ENCODE data around the gene A3GALT2.

Gene A3GALT2

DNA sequence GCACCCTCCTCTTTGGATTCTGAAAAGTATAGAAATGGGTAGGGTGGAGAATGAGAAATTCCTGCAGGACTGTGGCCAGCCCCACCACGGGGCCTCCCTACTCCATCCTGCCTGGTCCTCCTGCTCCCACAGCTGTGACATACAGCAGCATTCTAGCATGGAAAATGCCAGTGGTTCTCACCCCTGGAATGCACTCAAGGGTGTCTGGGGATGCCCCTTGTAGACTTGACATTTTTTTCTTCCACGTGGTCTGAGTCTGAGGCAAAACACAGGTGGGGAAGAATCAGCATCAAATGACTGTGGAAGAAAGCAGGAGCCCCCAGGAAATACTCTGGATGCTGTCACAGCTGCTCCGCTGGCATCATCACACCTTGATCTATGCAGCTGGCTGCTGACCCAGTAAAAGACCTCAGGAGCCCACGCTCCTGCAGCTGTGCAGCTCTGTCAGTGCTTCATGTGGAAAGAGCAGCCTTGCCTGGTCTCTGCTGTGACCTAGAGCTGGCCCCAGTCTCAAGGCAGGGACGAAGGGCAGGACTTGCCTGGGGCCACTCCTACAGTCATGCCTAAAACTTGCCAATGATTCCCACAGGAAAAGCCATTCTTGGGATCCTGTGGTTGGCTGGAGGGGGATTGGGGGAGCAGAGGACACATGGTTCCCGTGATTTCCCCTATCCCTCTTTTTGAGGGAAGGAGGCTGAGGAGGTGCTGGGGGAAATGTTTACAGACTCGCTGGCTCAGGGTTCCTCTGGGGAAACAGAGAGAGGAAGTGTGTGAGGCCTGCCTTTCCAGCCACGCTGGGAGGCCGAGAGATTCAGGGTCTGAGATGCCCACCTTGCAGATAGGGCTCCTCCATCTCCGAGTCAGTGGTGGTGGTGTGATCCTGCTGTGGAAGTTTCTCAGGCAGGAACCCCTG is 10.8 kb upstream of the A3GALT2 start:
- DNase-seq = no peak

DNA sequence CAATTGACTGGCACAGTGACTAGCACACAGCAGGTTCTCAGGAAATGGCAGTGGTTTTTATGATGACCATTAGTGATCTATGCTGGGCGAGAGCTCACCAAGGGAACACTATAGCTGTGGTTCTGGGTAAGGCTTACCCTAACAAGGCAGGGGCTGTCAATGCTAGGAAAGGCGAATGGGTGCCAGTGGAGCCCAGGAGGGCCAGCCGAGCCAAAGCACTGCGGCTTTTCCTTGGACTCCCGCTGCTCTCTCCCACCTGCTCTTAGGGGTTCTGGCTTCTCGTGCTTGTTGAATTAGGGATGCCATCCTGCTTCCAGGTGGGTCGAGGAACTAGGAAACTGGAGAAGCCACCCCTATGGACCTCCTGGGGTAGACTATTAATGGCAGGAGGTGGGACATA is 10.0 kb upstream of the A3GALT2 start:
- no peak for DNase-seq

DNA sequence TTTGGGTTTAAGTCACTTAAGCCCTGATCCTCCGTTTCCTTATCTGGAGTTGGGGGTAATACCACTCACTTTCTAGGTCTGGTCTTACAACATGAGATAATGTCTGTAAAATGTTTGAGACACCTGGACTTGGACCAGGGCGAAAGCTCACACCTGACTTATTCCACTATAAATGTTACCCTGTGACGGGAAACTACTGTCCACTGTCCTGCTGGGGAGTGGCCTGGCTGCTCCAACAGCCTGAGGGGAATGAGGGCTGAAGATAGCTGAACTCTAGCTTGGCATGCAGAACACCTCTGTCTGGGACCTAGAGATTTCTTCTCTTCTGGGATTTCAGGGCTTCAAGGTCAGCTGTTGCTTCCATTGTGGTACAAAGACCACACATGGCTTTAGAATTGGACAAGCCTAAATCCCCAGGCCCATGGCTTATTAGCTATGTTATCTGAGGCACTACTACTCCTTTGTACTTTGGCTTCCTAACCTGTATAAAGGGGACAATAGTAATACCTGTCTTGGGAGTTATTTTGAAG is 9.5 kb upstream of the A3GALT2 start:
- no peak for DNase-seq

DNA sequence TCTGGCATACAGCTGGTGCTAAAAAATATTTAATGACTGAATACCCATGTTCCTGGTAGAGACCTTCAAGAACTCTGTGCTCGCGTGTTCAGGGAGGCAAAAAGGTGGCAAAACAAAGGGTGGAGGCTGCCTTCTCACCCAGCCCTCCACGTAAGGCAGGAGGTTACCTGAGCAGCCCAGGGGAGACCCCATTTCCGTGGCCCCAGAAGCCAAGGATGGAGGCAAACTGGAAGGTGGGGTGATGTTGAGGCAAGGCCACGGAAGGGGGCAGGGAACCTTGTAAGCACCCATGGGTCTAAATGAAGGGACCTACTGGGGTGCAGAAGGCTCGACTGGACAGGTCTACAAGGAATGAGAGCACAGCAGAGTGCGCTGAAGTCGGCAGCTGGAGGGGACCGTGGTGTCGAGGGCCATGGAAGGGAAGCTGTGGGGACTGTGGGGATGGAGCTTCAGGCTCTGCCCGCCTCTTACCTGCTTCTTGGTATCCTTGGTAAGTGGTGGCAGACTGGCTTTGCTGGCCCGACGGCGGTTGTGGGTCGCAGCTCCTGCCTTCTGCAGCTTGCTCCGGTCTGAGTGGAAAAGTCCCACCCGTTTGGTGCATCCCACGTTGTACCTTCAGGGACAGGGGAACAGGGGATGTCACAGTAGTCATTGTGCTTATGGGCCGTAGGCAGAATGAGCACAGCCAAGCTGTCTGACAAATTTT is 8.9 kb upstream of the A3GALT2 start:
- no peak for DNase-seq

DNA sequence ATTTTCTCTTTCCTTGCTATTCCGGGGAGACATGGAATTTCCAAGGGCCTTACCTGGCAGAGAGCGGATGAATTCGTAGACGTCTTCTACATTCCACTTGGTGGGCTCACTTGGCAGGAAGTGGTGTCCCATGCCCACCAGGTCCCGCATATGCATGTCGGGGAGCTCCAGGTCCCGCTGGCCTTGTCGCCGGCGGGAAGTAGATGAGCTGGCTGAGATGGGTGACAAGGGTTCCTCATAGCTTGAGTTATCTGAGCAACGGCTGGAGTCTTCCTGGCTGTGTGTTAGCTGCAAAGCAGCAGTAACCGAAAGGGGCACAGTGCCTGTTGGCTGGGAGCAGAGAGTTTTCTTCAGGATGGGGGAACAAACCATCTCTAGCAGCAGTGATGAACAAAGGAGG is 7.9 kb upstream of the A3GALT2 start:
- no peak for DNase-seq

DNA sequence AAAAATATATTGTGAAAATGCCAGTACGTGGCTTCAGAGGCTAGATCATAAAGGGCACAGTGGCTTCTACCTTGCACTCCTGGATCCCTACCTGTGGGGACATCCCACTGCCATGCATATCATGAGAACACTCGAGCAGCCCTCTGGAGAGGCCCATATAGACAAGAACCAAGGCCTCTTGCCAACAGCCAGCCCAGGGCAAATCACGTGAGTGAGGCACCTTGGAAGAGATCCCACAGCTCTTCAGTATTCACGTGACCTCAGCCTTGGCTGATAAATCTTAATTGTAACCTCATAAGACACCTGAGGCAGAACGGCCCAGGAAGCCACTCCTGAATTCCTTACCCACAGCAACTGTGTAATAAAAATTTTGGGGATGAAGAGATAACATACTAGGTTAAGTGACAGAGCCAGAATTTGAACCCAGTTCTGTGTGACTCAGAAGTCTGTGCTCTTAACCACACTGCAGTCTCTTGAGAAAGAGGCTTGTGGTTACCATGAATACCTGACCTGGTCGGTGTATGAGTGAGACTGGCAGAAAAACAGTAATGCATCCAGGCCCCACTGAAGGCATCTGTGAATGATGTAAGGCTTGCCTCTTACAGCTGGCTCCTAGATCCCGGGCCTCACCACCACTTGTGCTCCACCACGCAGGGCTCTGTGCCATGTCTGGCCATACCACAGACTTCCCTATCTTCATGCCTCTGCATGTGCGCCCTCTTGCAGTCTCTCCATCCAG is 6.9 kb upstream of the A3GALT2 start:
- no peak for DNase-seq

DNA sequence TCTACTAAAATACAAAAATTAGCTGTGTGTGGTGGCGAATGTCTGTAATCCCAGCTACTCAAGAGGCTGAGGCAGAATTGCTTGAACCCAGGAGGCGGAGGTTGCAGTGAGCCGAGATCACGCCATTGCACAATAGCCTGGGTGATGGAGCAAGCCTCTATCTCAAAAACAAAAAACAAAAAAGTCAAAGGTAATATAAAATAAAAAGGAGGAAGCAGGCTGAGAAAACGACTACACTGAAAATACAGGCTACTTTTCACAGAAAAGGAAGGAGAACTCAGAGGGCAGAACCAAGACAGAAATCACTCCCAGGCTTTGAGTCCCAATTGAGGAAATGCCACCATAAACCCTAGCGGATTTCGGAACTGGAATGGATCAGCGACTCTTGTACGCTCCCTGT is 5.9 kb upstream of the A3GALT2 start:
- DNase-seq = no peak

DNA sequence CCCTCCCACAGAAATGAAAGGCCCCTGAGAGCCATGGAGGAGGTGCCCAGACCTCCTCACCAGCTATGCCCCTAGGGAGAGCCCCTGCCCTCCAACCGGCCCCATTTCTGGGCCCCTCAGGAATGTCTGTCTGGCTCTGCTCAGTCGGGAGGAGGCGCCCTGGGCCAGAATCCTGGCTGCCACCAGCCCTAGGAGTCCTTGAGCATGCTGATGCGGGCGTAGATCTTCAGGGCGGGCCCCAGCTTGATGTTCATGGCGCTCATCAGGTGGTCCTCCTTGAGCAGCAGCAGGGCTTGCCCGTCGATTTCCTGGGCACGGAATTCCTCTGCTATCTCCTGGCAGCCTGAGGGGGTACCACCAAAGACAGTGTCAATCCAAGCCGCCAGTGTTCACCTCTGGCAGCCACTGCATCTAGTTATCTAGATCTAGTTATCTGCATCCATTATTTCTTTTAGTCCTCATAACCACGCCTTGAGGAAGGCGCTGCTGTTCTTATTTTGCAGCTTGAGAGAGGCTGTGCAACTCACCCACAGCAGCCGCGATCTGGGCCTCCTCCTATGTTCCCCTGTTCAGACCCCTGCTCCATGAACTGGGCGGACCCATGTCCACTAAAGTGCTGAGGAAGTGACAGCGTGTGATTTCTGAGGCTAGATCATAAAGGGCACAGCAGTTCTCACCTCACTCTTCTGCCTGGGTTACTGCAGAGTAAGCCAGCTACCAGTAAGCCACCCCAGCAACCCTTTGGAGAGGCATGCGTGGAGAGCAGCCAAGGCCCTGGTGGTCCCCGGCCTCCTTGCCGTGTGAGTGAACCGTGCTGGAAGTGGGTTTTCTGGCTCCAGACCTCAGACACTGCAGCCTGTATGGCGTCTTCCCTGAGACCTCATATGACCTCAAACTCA is 4.0 kb upstream of the A3GALT2 start:
- DNase-seq = no peak

DNA sequence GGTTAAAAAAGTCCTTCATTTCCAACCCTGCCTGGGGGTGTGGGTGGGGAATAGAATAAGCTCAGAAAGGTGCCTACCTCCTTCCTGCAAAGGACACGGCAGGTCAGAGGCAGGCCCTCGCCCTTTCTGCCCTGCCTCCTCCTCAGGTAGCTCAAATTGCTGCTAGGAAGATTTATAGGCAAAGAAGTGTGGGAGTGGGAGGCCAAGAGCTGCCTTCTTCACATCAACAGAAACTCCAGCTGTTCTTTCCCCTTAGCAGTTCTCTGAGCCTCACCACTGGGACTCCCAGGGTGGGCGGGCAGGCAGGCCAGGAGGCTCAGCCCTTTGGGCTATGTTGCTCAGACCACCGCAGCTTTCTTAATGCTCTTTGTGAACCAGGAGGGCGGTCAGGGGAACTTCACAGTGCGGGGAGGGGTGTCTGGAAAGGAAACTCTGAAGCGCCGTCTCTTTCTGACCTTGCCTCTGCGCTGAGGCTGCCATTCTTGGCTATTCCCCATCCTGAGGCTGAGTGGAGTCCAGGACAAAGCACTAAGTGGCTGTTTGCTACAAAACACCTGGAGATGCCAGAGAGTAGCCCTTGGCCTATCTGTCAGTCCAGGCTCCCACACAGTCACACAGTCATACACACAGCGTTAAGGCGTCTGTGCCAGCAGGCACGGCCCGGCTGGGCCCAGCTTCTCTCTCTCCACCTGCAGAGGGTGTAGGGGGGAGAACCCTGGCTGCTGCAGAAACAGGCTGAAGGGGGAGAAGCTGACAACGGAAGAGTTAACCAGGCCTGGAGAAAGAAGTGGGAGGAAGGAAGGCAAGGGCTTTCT is 3.0 kb upstream of the A3GALT2 start:
- no peak for DNase-seq

DNA sequence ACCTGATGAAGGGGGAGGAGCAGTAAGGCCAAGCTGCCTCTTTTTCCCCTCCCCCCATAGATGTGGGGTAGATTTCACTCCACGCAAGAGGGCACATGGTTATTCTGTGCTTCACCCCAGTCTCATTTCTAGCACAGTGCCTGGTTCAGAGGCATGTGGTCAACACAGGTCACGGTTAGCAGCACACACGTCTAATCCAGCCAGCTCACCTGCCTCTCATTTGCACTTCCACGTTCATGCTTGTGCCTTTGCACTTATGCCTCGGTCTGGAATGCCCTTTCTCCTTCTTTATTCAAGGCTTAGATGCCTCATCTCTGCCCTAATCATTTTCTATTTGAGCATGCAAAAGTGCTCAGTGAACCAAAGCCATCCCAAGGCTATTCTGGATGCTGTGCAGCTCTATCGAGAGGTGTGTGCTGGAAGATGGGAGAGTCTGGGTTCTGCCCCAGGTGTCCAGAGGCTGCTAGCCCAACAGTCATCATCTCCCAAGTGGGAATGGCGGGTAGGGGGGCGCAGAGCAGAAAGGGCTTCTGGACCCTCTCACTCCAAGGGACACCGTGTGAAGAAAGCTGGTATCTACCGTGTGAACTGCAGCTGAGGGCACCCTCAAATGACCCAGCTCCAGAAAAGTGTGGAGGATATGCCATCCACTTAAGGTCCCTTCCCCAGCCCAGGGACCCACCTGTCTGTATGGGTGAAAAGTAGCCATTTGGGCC is 2.1 kb upstream of the A3GALT2 start:
- DNase-seq = no peak

DNA sequence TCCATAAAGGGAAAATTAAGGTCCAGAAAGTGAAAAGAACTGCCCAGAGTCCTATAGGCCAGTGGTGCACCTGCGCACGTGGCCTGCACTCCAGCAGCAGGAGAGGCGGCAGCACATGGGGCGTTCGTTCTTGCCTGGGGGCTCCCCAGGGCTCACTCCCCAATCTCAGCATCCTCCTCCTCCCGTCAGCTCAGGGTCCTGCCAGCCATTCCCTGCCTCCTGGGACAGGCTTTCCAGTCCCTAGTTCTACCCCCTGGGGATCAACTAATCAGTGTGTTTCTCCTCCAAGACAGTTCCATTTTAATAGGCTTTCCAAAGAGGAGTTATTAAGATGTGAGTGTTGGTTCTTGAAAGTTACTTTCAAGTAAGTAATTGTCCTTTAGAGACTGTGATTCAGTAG is 1.2 kb upstream of the A3GALT2 start:
- no peak for DNase-seq

DNA sequence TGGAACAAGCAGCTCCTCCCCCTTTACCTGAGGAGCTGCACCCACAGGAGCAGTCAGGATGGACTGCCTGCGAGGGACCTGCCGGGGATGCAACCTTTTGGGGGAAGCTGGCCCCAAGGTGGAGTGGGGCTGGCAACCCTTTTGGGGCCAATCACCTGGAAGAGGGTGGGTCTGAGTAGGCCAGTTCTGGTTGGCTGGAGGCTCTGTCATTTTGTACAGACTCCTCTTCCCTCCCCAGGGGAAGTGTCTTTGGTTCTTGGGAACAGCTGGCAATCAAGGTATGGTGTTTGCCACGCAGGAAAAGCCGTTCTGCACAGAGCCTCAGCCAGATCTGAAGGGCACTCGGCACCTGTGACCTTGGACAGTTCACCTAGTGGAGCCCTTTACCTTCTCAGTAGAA is 280 bp upstream of the A3GALT2 start:
- no peak for DNase-seq

DNA sequence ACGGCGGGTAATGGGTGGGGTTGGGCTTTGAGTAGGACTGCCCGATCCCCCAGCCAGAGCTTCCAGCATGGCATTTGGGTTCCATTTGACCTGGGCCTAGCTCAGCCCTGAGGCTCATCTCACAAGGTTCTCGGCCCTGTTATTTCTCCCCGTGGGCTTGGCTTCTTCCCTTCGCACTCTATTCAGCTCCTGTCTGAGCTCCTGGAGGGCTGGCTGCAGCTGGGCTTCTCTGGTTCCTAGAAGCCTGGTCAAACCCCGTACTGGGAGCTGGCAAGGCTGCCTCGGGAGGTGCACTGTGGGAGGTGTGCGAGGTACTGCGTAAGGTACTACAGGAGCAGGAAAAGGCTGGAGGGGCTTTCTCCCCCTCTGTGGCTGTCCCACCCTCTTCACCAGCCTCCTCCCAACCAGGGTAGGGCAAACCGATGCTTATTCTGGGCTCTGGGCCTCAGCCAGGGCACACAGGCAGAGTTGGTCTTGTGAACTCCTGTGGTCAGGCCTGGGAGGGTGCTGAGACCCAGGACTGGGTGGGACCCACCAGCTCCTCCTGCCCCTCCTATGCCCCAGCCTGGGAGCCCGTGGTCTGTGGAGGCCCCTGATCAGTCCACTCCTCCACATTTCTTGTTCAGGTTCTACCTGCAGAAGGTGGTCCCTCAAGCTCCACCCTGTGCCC is 814 bp downstream of the A3GALT2 start:
- DNase-seq = no peak

DNA sequence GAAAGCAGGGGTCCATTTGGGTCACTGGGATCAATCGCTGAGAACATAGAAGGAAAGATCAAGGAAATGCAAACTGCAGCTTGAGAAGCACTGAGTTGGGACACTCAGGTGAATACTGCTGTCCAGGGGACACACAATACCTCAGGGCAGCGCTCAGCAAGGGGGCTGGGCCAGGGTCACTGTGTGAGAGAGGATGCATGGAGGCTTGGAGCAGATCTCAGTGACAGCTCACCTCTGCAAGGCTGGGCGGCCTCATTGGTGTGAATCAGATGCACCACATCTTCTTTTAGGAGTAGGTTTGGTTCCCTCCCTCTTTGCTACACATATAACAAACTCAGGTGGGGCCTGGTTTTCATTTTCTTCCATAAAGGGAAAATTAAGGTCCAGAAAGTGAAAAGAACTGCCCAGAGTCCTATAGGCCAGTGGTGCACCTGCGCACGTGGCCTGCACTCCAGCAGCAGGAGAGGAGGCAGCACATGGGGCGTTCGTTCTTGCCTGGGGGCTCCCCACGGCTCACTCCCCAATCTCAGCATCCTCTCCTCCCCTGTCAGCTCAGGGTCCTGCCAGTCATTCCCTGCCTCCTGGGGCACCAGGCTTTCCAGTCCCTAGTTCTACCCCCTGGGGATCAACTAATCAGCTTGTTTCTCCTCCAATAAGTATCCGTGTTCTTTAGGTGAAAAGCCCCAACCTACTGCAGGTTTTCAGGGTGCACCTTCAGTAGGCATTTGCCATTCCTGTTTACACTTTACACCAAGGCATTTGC is 1.5 kb downstream of the A3GALT2 start:
- no peak for DNase-seq

DNA sequence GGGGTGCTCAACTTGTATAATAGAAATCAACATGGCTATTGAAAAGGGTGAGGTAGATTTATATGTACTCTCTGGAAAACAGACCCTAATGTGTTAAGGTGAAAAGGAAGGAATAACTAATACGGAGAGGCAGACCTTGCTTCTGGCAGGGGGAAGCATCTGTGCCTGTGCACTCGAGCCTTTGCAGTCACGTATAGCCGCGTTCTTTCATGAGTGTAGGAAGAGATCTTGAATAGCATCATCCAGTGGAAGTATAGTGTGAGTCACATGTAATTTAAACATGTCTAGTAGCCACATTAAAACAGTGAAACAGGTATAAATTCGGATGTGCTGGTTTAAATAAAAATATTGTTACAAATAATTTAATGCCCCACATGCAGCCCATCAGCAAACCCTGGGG is 3.0 kb downstream of the A3GALT2 start:
- DNase-seq = no peak

DNA sequence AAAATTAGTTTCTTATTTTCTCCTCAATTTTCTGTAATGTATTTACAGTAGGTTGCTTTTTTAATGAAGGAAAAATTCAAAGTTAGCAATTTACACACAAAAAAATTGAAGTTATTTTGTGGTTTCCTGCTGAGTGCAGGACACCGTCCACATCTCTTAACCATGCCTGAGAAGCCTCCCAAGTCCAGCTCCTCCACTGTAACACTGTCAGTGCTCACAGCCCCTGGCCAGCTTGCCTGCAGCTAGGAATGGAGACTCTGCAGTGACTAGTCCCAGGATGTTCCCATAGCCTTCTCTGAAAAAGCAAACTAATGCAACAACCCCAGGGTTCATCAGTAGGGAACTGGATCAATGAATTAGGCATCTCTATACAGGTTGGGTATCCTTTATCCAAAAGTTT is 3.5 kb downstream of the A3GALT2 start:
- DNase-seq = no peak

DNA sequence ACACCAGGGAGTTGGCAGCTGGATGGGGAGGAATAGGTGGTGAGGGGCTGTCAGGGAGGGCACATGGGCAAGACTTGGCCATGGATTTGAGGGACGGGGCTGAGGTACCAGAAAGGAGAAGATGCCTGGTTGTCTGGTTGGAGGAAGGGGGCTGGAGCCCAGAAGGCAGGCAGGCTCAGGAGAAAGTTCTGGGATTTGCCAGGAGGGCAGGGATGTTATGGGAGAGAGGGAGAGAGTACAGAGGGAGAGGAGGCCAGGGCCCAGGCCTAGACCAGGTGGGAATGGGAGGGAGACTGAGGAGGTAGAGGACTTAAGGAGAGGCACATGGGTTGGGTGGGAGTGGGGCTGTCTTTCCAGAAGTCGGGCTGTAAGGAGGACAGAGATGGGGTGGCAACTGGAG is 4.3 kb downstream of the A3GALT2 start:
- no peak for DNase-seq

DNA sequence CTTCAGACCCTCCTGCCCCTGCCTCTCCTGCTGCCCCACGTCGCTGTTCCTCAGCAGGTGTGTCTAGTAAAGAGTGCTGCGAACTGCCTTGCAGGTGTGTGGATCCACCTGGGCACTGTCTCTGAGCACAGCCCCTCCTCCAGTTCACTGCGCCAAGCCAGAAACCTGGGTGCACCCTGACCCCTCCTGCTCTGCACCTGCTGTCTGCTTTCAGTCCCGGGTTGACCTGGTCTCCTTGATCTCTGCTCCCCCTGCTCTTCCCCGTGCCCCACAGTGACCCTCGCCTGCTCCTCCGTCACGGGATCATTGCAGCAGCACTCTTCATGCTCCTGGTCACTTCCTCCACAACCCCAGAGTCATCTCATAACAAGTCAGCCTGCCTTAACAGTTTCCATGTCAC is 6.5 kb downstream of the A3GALT2 start:
- no peak for DNase-seq

DNA sequence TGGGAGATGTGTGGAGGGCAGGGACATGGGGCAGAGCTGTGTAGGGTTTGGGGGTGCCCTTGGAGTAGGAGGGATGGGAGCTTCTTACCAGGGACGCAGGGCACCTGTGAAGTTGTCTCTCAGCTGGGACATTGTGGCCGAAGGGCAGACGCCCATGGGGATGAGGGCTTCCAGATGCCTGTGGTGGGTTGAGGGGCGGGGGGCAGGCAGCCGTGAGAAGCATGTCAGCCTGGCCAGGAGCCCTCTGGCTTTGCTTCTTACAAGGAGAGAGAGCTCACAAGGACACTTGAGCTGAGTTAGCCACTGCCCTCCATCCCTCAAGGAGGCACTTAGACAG is 8.5 kb downstream of the A3GALT2 start:
- no peak for DNase-seq
